Kidney (tissue), 14 donors: ENCODE measurements around the gene CDC14A. TPM values are rescaled to one million over a fixed set of nuclear protein-coding genes. Genes with fewer than 3 reads are reported as not detected.

Source experiments
- DNase-seq, 5 donors: peaks; one replicate each; pipeline ENCODE4 v3.0.0-alpha.2; 2013 to 2020
- FAIRE-seq: peaks from 2 replicates; lab custom pipeline; 2012; peaks lifted over from hg19 to GRCh38; lab: Jason Lieb, UNC
- H3K27ac ChIP-seq, 2 donors: one replicate each; pipeline ENCODE4 v1.7.0; 2013; ENCODE audit warnings: low read depth in 2 of 2, low read length in 2 of 2, inconsistent platforms in 1 of 2
- H3K27me3 ChIP-seq: one replicate; pipeline ENCODE4 v1.7.1; 2013; ENCODE audit warnings: low read length, inconsistent platforms; ENCODE audit not compliant: control insufficient read depth, insufficient read depth
- H3K36me3 ChIP-seq, 3 donors: one replicate each; pipeline versions ENCODE4 v1.7.0 to v1.7.1; 2013; ENCODE audit warnings: low read length in 3 of 3, control low read depth in 1 of 3, inconsistent platforms in 1 of 3; ENCODE audit not compliant: insufficient read depth in 3 of 3, control insufficient read depth in 2 of 3
- H3K4me1 ChIP-seq, 3 donors: one replicate each; pipeline versions ENCODE4 v1.7.0 to v1.7.1; 2013; ENCODE audit warnings: low read length in 3 of 3, inconsistent platforms in 1 of 3, low read depth in 1 of 3; ENCODE audit not compliant: control insufficient read depth in 2 of 3, insufficient read depth in 2 of 3
- H3K4me3 ChIP-seq, 3 donors: one replicate each; pipeline versions ENCODE4 v1.7.0 to v1.8.1; 2013; ENCODE audit warnings: low read length in 3 of 3, control low read depth in 1 of 3, inconsistent platforms in 1 of 3
- H3K9ac ChIP-seq, 3 donors: one replicate each; pipeline versions ENCODE4 v1.7.0 to v1.7.1; 2013; ENCODE audit warnings: low read length in 3 of 3, control low read depth in 1 of 3, inconsistent platforms in 1 of 3
- H3K9me3 ChIP-seq, 3 donors: one replicate each; pipeline versions ENCODE4 v1.7.0 to v1.7.1; 2013; ENCODE audit warnings: low read length in 3 of 3, control low read depth in 1 of 3, inconsistent platforms in 1 of 3; ENCODE audit not compliant: control insufficient read depth in 2 of 3, insufficient read depth in 1 of 3
- intact Hi-C: fragments of 100-400 bp; cut with DNase I; formaldehyde crosslinking; loops from one replicate; pipeline ENCODE4 v1.11.1; 2022
- polyA plus RNA-seq: library from polyadenylated mRNA; stranded (reverse); fragments of 350-450 nt; fragmentation: Illumina TruSeq; extraction: RNeasy Lipid Tissue Mini Kit (QIAGEN cat#74804); gene quantifications from one replicate; pipeline ENCODE4 v1.2.3, GENCODE V29; 2014; ENCODE audit warnings: low read depth, low replicate concordance; ENCODE audit not compliant: insufficient read depth
- total RNA-seq: library from RNA; stranded (reverse); fragmentation: NEBNext Ultra II Directional; extraction: Animal tissue kit (Norgen Biotek cat#: 25700); gene quantifications from one replicate; pipeline ENCODE4 v1.2.1, GENCODE V29; 2021
- TF ChIP-seq, protein P1 (sequence below): IDR thresholded peaks from 3 replicates; pipeline ENCODE4 v1.5.1; 2012; ENCODE audit warnings: mild to moderate bottlenecking, moderate library complexity, borderline replicate concordance; ENCODE audit not compliant: insufficient read depth; ENCODE audit errors: extremely low read depth
- donor health status: control.
- donor health status: control.
- donor health status: control.
- donor health status: control.
- donor health status: control.
- donor health status: DM: yes; HTN: yes; CAD: no.
- donor health status: Normal renal cell carcinoma (clear cell type).

CDC14A gene
- total and polyA plus RNA-seq, 2 donors from 2014 or later, result 4.7 to 11.9 TPM

DNA sequence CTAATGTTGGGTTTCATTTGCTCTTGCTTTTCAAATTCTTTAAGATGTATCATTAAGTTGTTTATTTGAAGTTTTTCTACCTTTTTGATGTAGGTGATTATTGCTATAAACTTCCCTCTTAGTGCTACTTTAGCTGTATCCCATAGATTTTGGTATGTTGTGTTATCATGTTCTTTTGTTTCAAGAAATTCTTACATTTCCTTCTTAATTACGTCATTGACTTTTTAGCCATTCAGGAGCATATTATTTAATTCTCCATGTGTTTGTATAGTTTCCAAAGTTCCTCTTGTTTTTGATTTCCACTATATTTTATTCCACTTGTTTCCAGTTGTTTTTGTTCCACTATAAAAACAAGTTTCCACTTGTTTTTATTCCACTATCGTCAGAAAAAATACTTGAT, 200.6 kb downstream of the CDC14A start:
- no peaks in the 10 kb centered on the region for H3K4me1 ChIP-seq
- no peak overlapping the region for H3K4me3 ChIP-seq
- H3K36me3 ChIP-seq, result no peaks in the 10 kb centered on the region
- H3K27ac ChIP-seq, result no peak overlapping the region
- TF ChIP-seq, protein P1, sequence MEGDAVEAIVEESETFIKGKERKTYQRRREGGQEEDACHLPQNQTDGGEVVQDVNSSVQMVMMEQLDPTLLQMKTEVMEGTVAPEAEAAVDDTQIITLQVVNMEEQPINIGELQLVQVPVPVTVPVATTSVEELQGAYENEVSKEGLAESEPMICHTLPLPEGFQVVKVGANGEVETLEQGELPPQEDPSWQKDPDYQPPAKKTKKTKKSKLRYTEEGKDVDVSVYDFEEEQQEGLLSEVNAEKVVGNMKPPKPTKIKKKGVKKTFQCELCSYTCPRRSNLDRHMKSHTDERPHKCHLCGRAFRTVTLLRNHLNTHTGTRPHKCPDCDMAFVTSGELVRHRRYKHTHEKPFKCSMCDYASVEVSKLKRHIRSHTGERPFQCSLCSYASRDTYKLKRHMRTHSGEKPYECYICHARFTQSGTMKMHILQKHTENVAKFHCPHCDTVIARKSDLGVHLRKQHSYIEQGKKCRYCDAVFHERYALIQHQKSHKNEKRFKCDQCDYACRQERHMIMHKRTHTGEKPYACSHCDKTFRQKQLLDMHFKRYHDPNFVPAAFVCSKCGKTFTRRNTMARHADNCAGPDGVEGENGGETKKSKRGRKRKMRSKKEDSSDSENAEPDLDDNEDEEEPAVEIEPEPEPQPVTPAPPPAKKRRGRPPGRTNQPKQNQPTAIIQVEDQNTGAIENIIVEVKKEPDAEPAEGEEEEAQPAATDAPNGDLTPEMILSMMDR, result no peak
- no peak overlapping the region for H3K9ac ChIP-seq
- peaks cover 0 to 23% (median 5%) of the 10 kb centered on the region in 3 donors for H3K9me3 ChIP-seq
- intact Hi-C loops, result no loop called here
- DNase-seq (no peak), FAIRE-seq (no peak)
- no peaks in the 10 kb centered on the region for H3K27me3 ChIP-seq

DNA sequence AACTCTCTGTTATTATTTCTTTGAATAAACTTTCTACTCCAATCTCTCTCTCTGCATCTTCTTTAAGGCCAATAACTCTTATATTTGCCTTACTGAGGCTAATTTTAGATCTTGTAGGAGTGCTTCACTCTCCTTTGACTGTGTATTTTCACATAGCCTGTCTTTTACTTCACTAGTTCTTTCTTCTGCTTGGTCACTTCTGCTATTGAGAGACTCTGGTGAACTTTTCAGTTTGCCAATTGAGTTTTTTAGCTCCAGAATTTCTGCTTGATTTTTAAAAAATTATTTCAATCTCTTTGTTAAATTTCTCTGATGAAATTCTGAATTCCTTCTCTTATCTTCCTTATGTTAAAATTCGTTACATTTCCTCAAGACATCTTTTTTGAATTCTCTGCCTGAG, 203.9 kb downstream of the CDC14A start:
- H3K9me3 ChIP-seq, result peaks cover 0 to 23% (median 5%) of the 10 kb centered on the region in 3 donors
- TF ChIP-seq, protein P1, result no peak
- intact Hi-C loops, result no loop called here
- no peaks in the 10 kb centered on the region for H3K4me1 ChIP-seq
- no peak overlapping the region for H3K4me3 ChIP-seq
- no peak for FAIRE-seq
- H3K27me3 ChIP-seq, result no peaks in the 10 kb centered on the region
- DNase-seq, result no peak
- H3K9ac ChIP-seq, result no peak overlapping the region
- no peaks in the 10 kb centered on the region for H3K36me3 ChIP-seq
- no peak overlapping the region for H3K27ac ChIP-seq

DNA sequence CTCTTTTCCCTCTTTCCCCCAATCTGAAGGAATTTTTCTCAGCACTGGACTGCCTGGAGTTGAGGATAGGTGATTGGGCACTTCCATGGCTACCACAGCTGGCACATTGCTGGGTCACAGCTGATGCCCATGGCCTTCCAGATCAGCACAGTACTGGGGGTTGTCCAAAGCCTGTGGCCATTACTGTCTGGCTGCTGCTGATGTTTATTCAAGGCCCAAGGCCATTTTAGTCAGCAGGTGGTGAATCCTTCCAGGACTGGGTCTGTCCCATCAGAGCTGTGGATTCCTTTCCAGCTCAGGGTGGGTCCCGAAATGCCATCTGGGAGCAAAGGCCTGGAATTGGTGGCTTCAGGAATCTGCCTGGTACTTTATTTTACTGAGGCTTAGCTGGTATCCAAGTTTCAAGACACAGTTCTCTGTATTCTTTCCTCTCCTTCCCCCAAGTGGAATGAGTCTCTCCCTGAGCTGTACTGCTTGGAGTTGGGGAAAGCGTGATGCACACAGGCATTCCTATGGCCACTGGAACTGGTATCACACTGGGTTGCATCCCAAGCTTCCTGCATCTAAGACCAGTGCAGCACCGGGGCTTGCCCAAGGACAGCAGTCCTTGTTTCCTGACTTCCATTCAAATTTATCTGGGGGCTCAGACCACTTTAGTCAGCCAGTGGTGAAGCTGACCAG, 204.8 kb downstream of the CDC14A start:
- no peak overlapping the region for H3K4me3 ChIP-seq
- H3K9ac ChIP-seq, result no peak overlapping the region
- FAIRE-seq, result no peak
- H3K27me3 ChIP-seq, result no peaks in the 10 kb centered on the region
- H3K4me1 ChIP-seq, result no peaks in the 10 kb centered on the region
- no peaks in the 10 kb centered on the region for H3K36me3 ChIP-seq
- H3K9me3 ChIP-seq, result peaks cover 0 to 17% (median 5%) of the 10 kb centered on the region in 3 donors
- no peak for DNase-seq
- intact Hi-C loops, result no loop called here
- H3K27ac ChIP-seq, result no peak overlapping the region
- TF ChIP-seq, protein P1, result no peak
